T-helper 1 cell (primary cell): ENCODE results near the gene SH3RF3.

ENCODE experiments used
- DNase-seq, 5 donors: peaks; one replicate each; pipeline ENCODE4 v3.0.0-alpha.2; 2012 to 2020

The SH3RF3 gene

GRCh38 chr2:109184368-109184767 lies 55.4 kb downstream of the SH3RF3 start:
- no peak for DNase-seq

- no peak for DNase-seq
Observed at GRCh38 chr2:109185338-109185737, 56.3 kb downstream of the SH3RF3 start.

- DNase-seq: no peak
Observed at GRCh38 chr2:109185821-109186570, 57.0 kb downstream of the SH3RF3 start.

DNA sequence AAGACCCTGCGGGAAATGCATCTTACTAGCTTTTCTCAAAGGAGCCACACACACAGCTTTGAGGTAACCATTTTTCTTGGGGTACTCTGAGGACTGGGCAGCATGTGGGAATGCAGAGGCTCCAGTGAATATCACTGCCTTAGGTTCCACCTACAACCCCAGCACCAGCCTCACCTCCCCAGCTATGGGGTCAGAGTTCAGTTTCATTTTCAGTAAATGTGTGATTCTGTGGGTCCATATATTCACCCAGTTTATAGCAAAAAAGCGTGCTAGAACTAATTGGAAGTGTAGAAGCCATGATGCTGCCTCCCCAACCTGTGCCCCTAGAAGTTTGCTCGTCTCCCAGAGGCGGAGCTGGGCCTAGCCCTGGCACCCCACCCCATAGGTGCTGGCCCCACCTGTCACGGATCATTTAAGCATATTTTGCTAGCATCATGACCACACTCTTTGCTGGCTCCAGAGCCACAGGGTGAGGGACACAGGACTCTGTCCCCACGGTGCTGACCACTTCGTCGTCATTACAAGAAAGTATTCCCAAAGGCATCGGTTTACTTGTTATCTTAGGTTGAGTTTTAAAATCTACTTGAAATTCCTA lies 57.7 kb downstream of the SH3RF3 start:
- DNase-seq: no peak

DNA sequence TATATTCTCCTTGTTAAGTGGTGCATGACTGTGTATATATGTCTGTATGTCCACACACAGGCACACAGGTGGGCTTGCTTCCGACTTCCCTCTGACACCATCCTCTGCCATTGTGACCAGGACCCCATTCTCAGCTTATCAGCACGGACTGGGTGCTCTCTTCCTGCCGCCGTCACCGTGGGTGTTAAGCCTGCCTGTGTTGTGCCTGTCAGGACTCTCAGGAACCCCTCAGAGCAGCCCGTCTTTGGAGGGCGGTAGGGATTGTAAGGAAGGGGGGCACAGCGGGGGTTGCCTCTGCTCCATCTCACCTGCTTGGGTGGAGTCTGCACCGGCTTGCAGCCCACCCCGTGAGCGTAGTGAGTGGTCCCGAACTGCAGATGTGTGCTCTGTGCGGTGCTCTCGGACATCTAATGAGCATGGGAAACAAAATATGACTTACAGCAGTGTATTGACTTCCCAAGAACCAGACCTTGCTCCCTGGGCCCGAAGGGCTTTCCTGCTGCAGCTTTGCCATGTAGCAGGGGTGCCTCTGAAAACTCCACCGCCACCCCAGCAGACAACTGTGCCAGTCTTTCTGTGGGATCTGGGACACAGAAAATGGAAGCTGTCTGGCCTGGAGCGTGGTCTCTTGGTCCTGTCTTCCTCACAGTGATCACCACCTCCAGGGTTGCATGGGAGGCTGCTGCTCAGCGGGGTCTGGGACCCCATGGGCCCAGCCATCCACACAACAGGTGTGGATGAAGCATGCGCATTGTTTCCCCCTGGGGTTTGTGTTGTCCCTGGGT lies 58.9 kb downstream of the SH3RF3 start:
- DNase-seq: no peak

DNA sequence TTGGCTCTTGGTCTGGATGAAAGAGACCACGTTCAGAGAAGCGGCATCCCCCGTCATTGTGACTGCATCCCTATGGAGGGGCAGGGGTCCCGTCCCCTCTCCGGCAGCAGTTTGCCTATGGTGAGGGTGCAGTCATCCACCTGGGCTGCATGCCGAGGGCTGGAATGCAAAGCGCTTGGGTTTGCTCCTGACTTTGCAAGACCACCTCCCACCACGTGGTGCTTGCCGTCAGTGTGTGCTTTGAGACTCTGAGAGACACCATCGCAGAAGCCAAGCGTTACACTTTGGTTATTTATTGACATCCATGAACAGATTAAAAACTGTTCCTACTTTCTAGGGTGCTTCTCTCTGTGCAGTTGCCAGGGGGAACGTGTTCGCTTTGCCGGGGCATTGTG lies 59.5 kb downstream of the SH3RF3 start:
- DNase-seq: no peak

- DNase-seq: no peak
Observed at GRCh38 chr2:109188898-109189297, 59.9 kb downstream of the SH3RF3 start.

DNA sequence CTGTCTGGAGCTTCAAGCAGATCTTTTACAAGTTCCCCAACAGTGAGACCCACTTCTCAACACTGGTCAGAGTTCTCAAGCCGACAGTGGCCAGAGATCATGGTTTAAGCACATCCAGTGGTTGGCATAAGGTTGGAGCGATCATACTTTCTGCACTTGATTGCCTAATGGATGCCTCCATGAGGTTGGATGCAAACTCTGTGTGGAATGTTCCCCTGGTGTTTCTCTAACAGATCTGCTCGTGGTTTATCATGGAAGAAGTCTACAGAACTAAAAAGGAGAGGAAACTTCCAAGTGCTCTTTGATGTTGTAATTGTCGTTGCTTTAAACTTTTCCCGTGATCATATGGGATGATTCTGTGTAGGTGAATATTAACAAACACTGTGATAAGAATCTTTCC lies 60.7 kb downstream of the SH3RF3 start:
- no peak for DNase-seq

DNA sequence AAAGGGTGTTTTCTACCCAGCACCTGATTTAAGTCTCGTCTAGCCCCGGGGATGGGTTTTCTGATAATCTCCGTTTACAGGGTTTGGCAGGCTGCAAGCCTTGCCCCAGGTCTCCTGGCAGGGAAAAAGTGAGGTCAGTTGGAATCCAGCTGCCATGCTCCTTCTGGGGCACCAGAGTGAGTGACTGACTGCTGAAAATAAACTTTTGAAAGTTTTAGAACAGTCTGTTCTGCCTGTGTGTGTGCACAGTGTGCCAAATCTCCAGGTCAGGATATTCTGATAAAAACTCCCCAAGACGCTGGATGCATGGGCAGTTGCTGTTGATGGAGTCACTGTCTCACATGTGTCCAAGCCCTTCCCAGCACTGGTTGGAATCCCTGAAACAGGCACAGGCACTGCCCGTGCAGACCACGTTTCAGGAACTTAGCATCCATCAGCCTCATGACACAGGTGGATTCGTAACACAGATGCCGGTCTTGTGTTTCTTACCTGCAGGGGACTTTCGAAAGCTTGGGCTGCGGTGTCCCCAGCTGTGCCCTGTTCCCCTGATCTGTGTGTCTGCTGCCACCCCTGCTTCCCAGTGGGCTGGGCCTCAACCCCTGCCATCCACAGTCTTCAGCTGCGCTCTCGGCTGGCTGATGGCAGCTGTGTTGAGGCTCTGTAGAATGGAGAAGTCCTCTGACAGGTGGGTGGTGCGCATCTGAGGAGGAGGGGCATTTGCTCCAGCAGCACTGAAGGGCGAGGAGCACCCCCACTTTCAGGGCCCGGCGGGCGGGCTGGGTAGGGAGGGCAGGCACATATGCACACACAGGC lies 65.0 kb downstream of the SH3RF3 start:
- no peak for DNase-seq

DNA sequence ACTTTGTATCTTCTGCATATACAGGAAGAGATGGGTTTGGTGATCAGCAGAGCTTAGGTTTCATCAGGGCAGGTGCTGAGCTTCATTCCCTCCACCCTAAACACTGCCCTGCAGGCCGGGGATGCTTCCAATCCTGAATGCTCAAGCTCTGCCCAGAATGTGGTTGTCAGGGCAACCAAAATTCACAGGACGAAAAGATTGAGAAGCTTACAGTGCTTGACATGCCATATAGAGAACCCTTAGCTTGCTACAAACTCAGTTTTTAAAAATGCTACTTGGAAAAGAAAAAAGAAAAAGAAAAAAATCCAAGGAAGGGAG lies 65.6 kb downstream of the SH3RF3 start:
- no peak for DNase-seq

DNA sequence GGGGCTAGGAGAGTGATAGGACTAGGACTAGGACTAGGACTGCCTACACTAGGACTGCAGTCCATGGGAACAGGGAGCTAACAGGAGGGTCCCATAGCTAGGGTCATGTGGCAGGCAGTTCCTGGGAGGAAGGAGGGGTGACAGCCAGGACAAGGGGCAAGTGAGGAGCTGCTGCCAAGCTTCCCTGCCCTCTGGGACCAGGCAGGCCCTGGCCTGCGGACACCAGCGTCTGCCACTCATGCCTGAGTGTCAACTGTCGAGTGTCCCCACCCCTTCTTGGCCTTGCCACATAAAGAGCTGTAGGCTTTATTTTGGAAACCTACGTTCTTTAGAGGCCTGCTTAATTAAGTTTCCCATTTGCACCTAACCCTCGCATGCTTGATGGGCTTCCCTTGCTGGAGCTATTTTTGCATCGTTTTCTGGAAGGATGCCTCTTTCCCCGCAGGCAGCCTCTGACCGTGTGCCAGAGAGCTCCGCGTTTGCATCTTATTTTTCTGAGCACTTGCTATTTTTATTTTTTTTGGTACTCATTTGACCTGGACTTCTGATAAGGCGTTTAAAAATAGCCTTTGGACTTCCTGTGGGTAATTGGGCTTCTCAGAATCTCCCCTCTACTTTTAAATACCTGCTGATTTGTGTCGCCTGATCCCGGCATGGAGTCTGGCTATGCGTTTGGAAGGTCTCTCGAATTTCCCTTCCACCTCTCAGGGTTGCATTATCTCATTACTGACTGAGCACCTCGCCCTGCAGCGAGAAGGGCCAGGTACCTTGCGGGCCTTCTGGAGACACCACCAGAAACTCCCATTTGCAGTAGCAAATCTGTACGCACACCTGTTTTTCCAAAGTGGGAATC lies 66.4 kb downstream of the SH3RF3 start:
- no peak for DNase-seq

GRCh38 chr2:109196081-109196875 lies 67.3 kb downstream of the SH3RF3 start:
- no peak for DNase-seq

- no peak for DNase-seq
Observed at GRCh38 chr2:109197491-109198418, 68.8 kb downstream of the SH3RF3 start.

GRCh38 chr2:109199790-109200189 lies 70.8 kb downstream of the SH3RF3 start:
- DNase-seq: no peak

DNA sequence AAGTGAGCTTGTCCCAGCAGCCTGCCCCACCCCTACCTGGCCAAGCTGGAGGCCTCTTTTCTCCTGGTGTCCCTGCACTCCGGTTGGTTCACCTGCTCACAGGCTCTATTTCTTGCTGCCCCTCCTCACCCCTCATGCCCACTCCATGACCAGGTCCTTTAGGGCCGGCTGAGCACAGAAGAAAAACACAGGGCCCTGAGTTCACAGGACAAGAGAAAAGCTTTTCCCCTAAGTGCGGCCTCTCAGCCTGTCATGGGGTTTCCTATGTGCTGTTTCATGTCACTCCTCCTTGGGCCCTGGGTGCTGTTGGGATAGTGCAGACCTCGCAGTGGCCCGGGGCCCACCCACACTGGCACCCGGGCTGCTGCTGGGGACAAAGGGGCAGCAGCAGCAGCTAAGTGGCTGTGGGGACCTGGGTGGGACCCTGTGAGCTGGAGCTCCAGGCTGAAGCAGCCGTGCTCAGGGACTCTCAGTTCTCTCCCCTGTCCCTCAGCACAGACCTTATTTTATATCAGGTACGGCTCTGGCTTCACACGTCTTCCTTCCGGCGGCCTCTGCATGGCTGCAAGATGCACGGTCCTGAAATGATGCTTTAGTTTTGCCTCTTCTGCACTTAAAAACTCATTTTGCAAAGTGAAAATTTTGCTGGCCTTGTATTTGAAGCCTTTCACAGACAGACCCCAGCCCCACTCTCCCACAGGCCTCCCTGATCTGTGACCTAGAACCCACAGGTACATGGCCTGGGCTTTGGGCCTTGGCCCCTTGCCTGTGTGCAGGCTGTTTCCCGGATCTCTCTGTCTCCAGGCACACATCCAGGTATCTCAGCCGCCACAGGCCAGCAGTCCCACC lies 71.8 kb downstream of the SH3RF3 start:
- DNase-seq: no peak

GRCh38 chr2:109201465-109202327 lies 72.7 kb downstream of the SH3RF3 start:
- DNase-seq: no peak

DNA sequence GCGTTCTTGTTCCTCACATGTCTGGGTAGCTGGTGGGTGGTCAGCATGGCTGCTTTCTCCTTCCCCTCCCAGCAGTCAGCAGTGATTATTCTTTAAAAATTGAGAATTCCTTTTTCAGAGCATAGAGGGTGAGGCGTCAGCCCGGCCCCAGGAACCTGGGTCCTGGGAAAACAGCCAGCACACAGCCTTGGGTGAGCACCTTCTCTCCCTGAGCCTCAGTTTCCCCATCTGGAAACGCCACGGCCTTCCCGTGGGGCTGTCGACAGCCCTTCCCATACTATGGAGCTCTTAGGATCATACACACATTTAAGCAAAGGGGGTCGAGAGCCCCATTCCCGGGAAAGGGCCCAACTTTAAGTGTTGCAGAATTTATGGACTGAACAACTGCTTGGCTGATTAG lies 73.5 kb downstream of the SH3RF3 start:
- no peak for DNase-seq
